A549 (cell line): ENCODE results near the gene TBCCD1. TPM values are rescaled to one million over a fixed set of nuclear protein-coding genes. Genes with fewer than 3 reads are reported as not detected.

Experiments
- ATAC-seq, 2 experiments: fragments of 200-7000 bp in 1 of 2; fragments of >200 bp in 1 of 2; cut with Nextera tagmentation in 1 of 2; cut with Tn5 transposase in 1 of 2; 3 replicates each; pipeline versions ENCODE4 v1.8.0 to v1.9.1; 2018 to 2020; ENCODE audit warnings: mild to moderate bottlenecking in 1 of 2, moderate library complexity in 1 of 2
- CTCF ChIA-PET: fragments of 300-600 bp; sonication (Branson Sonifier 250); formaldehyde crosslinking; extraction: SDS; loops from one replicate; lab custom pipeline; 2021; ENCODE audit warnings: antibody characterized with exemption, inconsistent platforms; lab: Yijun Ruan, JAX
- POLR2A ChIA-PET: fragments of 350-600 bp; formaldehyde crosslinking; extraction: SDS; loops from one replicate; lab custom pipeline; 2021; ENCODE audit warnings: antibody characterized with exemption, inconsistent platforms; lab: Yijun Ruan, JAX
- DNase-seq, 2 experiments: peaks; one replicate each; pipeline versions ENCODE4 v3.0.0 to v3.0.0-alpha.2; 2011 to 2016; ENCODE audit warnings: low read depth in 1 of 2, low spot score in 1 of 2
- FAIRE-seq: peaks from 2 replicates; lab custom pipeline; 2011; peaks lifted over from hg19 to GRCh38; lab: Jason Lieb, UNC
- H3K27ac ChIP-seq, 2 experiments: fragments of >200 bp; sonication (Bioruptor Twin); formaldehyde crosslinking; 3 replicates each; pipeline ENCODE4 v1.5.1; 2016 to 2017
- H3K4me1 ChIP-seq: fragments of >200 bp; sonication (Bioruptor Twin); formaldehyde crosslinking; 3 replicates; pipeline ENCODE4 v1.6.1; 2016
- H3K4me2 ChIP-seq: fragments of >200 bp; sonication (Bioruptor Twin); formaldehyde crosslinking; 3 replicates; pipeline ENCODE4 v1.6.1; 2016
- H3K4me3 ChIP-seq: fragments of >200 bp; sonication (Bioruptor Twin); formaldehyde crosslinking; 3 replicates; pipeline ENCODE4 v1.5.1; 2016
- H3K9me3 ChIP-seq: fragments of >200 bp; sonication (Bioruptor Twin); formaldehyde crosslinking; 3 replicates; pipeline ENCODE4 v1.6.1; 2016
- CHD2 ChIP-seq: fragments of 150-350 bp; IDR thresholded peaks from 2 replicates; pipeline ENCODE4 v1.6.1; 2014; ENCODE audit warnings: low read length; ENCODE audit not compliant: partially characterized antibody
- CHD4 ChIP-seq: fragments of 200-600 bp; sonication (generic); IDR thresholded peaks from 2 replicates; pipeline ENCODE4 v1.6.1; 2016; ENCODE audit warnings: antibody characterized with exemption, mild to moderate bottlenecking, borderline replicate concordance
- EHF ChIP-seq: fragments of 250-450 bp; sonication (Bioruptor Pico); IDR thresholded peaks from 2 replicates; pipeline ENCODE4 v1.5.0; 2020; ENCODE audit warnings: mild to moderate bottlenecking
- ELK1 ChIP-seq: fragments of 150-350 bp; IDR thresholded peaks from 2 replicates; pipeline ENCODE4 v1.6.1; 2014; ENCODE audit warnings: low read depth, mild to moderate bottlenecking, low read length
- FOSL2 ChIP-seq, 2 experiments: fragments of 450-650 bp in 1 of 2; fragments of >200 bp in 1 of 2; sonication (Bioruptor Twin) in 1 of 2; formaldehyde crosslinking; IDR thresholded peaks; 2 replicates each; pipeline versions ENCODE4 v1.5.0 to v1.6.1; 2016 to 2020; ENCODE audit warnings: mild to moderate bottlenecking in 1 of 2, moderate library complexity in 1 of 2
- FOXS1 ChIP-seq: fragments of 250-450 bp; sonication (Bioruptor Pico); IDR thresholded peaks from 2 replicates; pipeline ENCODE4 v1.5.0; 2020; ENCODE audit warnings: mild to moderate bottlenecking, moderate library complexity
- GATA3 ChIP-seq: IDR thresholded peaks from 2 replicates; pipeline ENCODE4 v1.6.1; 2012; ENCODE audit warnings: borderline replicate concordance
- HEYL ChIP-seq: fragments of 250-450 bp; sonication (Bioruptor Pico); IDR thresholded peaks from 2 replicates; pipeline ENCODE4 v1.8.0; 2021; ENCODE audit warnings: mild to moderate bottlenecking, moderate library complexity
- HOXB13 ChIP-seq: fragments of 250-450 bp; sonication (Bioruptor Pico); IDR thresholded peaks from 2 replicates; pipeline ENCODE4 v1.5.0; 2020; ENCODE audit warnings: low read depth, mild to moderate bottlenecking, moderate library complexity
- JUNB ChIP-seq: fragments of >200 bp; sonication (Bioruptor Twin); formaldehyde crosslinking; IDR thresholded peaks from 2 replicates; pipeline ENCODE4 v1.6.1; 2016
- KDM5A ChIP-seq: fragments of 200-600 bp; sonication (generic); IDR thresholded peaks from 2 replicates; pipeline ENCODE4 v1.6.1; 2016; ENCODE audit warnings: antibody characterized with exemption, mild to moderate bottlenecking
- MAZ ChIP-seq: fragments of 150-350 bp; IDR thresholded peaks from 2 replicates; pipeline ENCODE4 v1.6.1; 2014; ENCODE audit warnings: antibody characterized with exemption, low read depth, low read length, borderline replicate concordance
- MYC ChIP-seq: IDR thresholded peaks from 2 replicates; pipeline ENCODE4 v1.6.1; 2012; ENCODE audit warnings: mild to moderate bottlenecking, inconsistent platforms, low read length, improper control_type of control experiment, borderline replicate concordance
- POLR2A ChIP-seq: IDR thresholded peaks from 2 replicates; pipeline ENCODE4 v1.6.1; 2012; ENCODE audit warnings: mild to moderate bottlenecking, low read length
- REST ChIP-seq: fragments of 200-600 bp; sonication (generic); IDR thresholded peaks from 2 replicates; pipeline ENCODE4 v1.6.1; 2016; ENCODE audit warnings: antibody characterized with exemption, mild to moderate bottlenecking, moderate library complexity
- RNF2 ChIP-seq: fragments of 200-600 bp; sonication (generic); IDR thresholded peaks from 2 replicates; pipeline ENCODE4 v1.6.1; 2016; ENCODE audit warnings: low read depth, mild to moderate bottlenecking, antibody characterized with exemption, moderate library complexity, borderline replicate concordance
- SMC3 ChIP-seq: fragments of >200 bp; sonication (Bioruptor Twin); formaldehyde crosslinking; IDR thresholded peaks from 3 replicates; pipeline ENCODE4 v1.6.1; 2018; ENCODE audit warnings: inconsistent platforms
- TP53 ChIP-seq: fragments of 250-450 bp; sonication (Bioruptor Pico); IDR thresholded peaks from 2 replicates; pipeline ENCODE4 v1.5.0; 2021; ENCODE audit warnings: mild to moderate bottlenecking, moderate library complexity
- USF2 ChIP-seq: fragments of 450-650 bp; IDR thresholded peaks from 2 replicates; pipeline ENCODE4 v1.6.1; 2014; ENCODE audit warnings: antibody characterized with exemption
- ZFP36 ChIP-seq: fragments of 450-650 bp; IDR thresholded peaks from 2 replicates; pipeline ENCODE4 v1.6.1; 2014; ENCODE audit warnings: borderline replicate concordance; ENCODE audit not compliant: partially characterized antibody
- WGBS: methylation state at CpG from one replicate; pipeline ENCODE4 v1.1.6; 2017; ENCODE audit errors: missing lambda C conversion rate; 5-methylcytosine and 5-hydroxymethylcytosine counted together
- polyA plus RNA-seq, 4 experiments: library from polyadenylated mRNA; depleted of rRNA in 3 of 4; stranded (reverse); fragments of >200 nt; fragmentation: RNase III in 1 of 4; extraction: RNeasy Plus Mini Kit Qiagen cat#74134 plus additional on column Dnase treatment in 1 of 4; gene quantifications; 2 replicates in 3 of 4; 3 replicates in 1 of 4; pipeline ENCODE4 v1.2.3, GENCODE V29; 2011 to 2017
- TF ChIP-seq, protein P1 (sequence below): IDR thresholded peaks from 2 replicates; pipeline ENCODE4 v1.6.1; 2012
- TF ChIP-seq, protein P2 (sequence below): fragments of 250-450 bp; sonication (Bioruptor Pico); IDR thresholded peaks from 2 replicates; pipeline ENCODE4 v1.5.0; 2020; ENCODE audit warnings: low read depth, mild to moderate bottlenecking, moderate library complexity
- TF ChIP-seq, protein P3 (sequence below): fragments of >200 bp; sonication (Bioruptor Twin); formaldehyde crosslinking; IDR thresholded peaks from 3 replicates; pipeline ENCODE4 v1.6.1; 2016

The TBCCD1 gene
- polyA plus RNA-seq, 2 of the 4 experiments (the other 2 are of a cell fraction): 5.8 to 11.4 TPM

DNA sequence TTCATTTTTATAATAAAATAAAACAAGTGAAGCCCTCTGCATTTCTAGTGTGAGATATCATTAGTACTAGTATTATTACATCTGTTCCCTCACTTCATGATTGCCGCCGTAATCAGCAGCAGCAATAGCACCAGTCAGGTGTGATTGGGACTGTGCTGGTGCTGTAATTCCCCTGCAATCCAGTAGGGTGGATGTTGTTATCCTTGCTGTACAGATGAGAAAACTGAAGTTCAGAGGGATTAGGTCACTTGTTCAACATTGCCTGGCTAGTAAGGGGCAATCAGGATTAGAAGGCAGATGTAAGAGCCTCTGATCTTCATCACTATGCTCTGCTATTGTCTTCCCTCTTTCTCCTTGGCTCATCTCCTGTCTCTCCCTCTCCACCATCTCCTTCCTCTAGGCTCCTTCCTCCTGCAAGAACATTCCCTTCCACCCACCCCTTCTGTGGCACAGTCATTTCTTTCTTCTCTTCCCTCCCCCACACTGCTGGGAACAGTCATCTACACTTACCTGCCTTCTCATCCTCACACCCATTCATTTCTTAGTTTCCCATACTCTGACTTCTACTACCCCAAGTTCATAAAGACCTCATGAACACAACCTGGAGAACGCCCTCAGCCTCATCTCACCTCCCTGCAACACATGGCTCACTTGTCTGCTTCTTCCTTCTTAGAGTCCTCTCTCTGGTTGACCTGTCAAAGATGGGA lies 52.7 kb downstream of the TBCCD1 start (continued):
- TF ChIP-seq HEYL (CRISPR knock-in tag): no peak

GRCh38 chr3:186513386-186513785 lies 53.8 kb downstream of the TBCCD1 start:
- WGBS: 7% methylated on average over 5 of the region's 5 CpGs
- DNase-seq: no peak
- Histone ChIP-seq H3K27ac (no peak overlapping the region), H3K4me2 (no peak overlapping the region), H3K4me1 (no peaks in the 10 kb centered on the region), H3K9me3 (no peaks in the 10 kb centered on the region), H3K4me3 (no peak overlapping the region)
- no peak for ATAC-seq
- TF ChIP-seq POLR2A: no peak
- TF ChIP-seq JUNB: no peak
- TF ChIP-seq TP53 (CRISPR knock-in tag): no peak
- TF ChIP-seq GATA3: no peak
- TF ChIP-seq EHF (CRISPR knock-in tag): no peak
- TF ChIP-seq FOXS1 (CRISPR knock-in tag): no peak
- no peak for TF ChIP-seq MAZ
- TF ChIP-seq MYC: no peak
- no peak for TF ChIP-seq HOXB13 (CRISPR knock-in tag)
- TF ChIP-seq, protein P1, sequence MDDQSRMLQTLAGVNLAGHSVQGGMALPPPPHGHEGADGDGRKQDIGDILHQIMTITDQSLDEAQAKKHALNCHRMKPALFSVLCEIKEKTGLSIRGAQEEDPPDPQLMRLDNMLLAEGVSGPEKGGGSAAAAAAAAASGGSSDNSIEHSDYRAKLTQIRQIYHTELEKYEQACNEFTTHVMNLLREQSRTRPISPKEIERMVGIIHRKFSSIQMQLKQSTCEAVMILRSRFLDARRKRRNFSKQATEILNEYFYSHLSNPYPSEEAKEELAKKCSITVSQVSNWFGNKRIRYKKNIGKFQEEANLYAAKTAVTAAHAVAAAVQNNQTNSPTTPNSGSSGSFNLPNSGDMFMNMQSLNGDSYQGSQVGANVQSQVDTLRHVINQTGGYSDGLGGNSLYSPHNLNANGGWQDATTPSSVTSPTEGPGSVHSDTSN: no peak
- no peak for TF ChIP-seq CHD4
- no peak for TF ChIP-seq USF2
- no peak for TF ChIP-seq ZFP36
- TF ChIP-seq REST: no peak
- TF ChIP-seq, protein P2, sequence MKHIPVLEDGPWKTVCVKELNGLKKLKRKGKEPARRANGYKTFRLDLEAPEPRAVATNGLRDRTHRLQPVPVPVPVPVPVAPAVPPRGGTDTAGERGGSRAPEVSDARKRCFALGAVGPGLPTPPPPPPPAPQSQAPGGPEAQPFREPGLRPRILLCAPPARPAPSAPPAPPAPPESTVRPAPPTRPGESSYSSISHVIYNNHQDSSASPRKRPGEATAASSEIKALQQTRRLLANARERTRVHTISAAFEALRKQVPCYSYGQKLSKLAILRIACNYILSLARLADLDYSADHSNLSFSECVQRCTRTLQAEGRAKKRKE (CRISPR knock-in tag): no peak
- FAIRE-seq: no peak
- ChIA-PET CTCF (interaction anchor here (0.9 kb wide), 1 partner anchor 27 kb away, joined by 5 read pairs; no protein-coding TSS in a partner anchor), POLR2A (no interaction called here)

DNA sequence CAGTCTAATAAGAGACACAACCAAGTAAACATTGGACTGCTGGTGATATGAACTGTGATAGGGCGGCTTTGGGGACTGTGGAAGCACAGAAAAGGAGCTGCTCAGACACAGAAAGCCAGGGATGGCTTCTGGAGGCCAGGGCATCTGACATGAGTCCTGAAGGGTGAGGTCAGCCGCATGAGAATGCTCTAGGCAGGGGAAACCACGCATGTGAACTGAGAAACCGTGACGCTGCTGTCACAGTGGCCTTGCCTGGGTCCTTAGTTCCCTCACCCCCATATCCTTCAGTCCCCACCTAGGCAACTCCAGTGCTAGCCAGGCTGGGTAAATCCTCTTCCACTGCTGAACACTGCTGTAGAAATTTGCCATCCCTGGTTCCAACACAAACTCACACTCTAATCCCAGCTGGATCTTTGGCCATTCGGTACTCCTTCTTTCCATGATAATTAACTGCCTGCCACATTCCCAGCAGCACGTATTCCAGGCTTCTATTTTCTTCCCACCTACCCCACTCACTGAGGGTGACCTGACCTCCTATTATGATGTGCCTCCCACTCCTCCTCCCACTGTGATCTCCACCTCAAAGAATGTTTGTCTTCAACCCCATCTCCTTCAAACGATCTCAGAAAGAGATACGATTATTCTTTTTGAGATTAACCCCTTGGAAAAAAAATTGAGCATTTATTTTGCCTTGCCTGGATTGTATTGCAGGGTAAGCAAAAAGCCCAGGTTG lies 54.4 kb downstream of the TBCCD1 start:
- Histone ChIP-seq H3K4me3 (no peak overlapping the region), H3K4me2 (no peak overlapping the region), H3K9me3 (no peaks in the 10 kb centered on the region), H3K4me1 (no peaks in the 10 kb centered on the region), H3K27ac (no peak overlapping the region)
- 16% methylated on average over 7 of the region's 9 CpGs for WGBS
- ChIA-PET POLR2A (no interaction called here), CTCF (interaction anchor here (0.6 to 0.9 kb wide), 2 partner anchors 28 to 536 kb away, joined by 3 to 5 read pairs; no protein-coding TSS in a partner anchor)
- DNase-seq (no peak), ATAC-seq (no peak), FAIRE-seq (no peak)
- TF ChIP-seq CHD4 (no peak), ELK1 (no peak), FOSL2 (IDR thresholded peaks at IDR 0.05) (no peak), FOSL2 (CRISPR knock-in tag; IDR thresholded peaks at IDR 0.05) (no peak), CHD2 (no peak), USF2 (no peak), SMC3 (no peak), RNF2 (no peak), KDM5A (no peak)
- TF ChIP-seq, protein P3, sequence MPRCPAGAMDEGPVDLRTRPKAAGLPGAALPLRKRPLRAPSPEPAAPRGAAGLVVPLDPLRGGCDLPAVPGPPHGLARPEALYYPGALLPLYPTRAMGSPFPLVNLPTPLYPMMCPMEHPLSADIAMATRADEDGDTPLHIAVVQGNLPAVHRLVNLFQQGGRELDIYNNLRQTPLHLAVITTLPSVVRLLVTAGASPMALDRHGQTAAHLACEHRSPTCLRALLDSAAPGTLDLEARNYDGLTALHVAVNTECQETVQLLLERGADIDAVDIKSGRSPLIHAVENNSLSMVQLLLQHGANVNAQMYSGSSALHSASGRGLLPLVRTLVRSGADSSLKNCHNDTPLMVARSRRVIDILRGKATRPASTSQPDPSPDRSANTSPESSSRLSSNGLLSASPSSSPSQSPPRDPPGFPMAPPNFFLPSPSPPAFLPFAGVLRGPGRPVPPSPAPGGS: no peak
